Measurements from ENCODE around the gene KATNAL2.

KATNAL2 gene

GRCh38 chr18:46877329-46877987 lies 39.9 kb upstream of the KATNAL2 start:
- no peak for TF ChIP-seq ZNF8 (CRISPR knock-in tag; IDR thresholded peaks at IDR 0.05)
- no peak for TF ChIP-seq TSHZ2 (CRISPR knock-in tag; IDR thresholded peaks at IDR 0.05)
- TF ChIP-seq TCF4 (CRISPR knock-in tag; IDR thresholded peaks at IDR 0.05; ENCODE audit: borderline replicate concordance) = no peak
- TF ChIP-seq OSR1 (CRISPR knock-in tag; IDR thresholded peaks at IDR 0.05) = no peak
- no peak for TF ChIP-seq ZFP30 (CRISPR knock-in tag; IDR thresholded peaks at IDR 0.05)
- TF ChIP-seq ZC3H10 (CRISPR knock-in tag; IDR thresholded peaks at IDR 0.05) = no peak
- TF ChIP-seq ZNF565 (CRISPR knock-in tag; conservative IDR thresholded peaks at IDR 0.05; ENCODE audit: low read depth) = no peak
- TF ChIP-seq ISL1 (CRISPR knock-in tag; IDR thresholded peaks at IDR 0.05) = no peak
- TF ChIP-seq ZNF70 (CRISPR knock-in tag; IDR thresholded peaks at IDR 0.05) = no peak
- no peak for TF ChIP-seq ARNTL (CRISPR knock-in tag; IDR thresholded peaks at IDR 0.05; ENCODE audit: borderline replicate concordance, low read depth)
- no peak for TF ChIP-seq CREB5 (CRISPR knock-in tag; IDR thresholded peaks at IDR 0.05; ENCODE audit: low read depth)
- TF ChIP-seq GLIS3 (CRISPR knock-in tag; IDR thresholded peaks at IDR 0.05) = no peak
- TF ChIP-seq SNAI2 (CRISPR knock-in tag; IDR thresholded peaks at IDR 0.05) = no peak
- TF ChIP-seq BACH2 (CRISPR knock-in tag; IDR thresholded peaks at IDR 0.05; ENCODE audit: borderline replicate concordance) = no peak
- TF ChIP-seq PATZ1 (CRISPR knock-in tag; IDR thresholded peaks at IDR 0.05; ENCODE audit: borderline replicate concordance) = no peak
- no peak for TF ChIP-seq ZFP3 (CRISPR knock-in tag; IDR thresholded peaks at IDR 0.05)
- ATAC-seq = no peak

- TF ChIP-seq TSHZ2 (CRISPR knock-in tag; IDR thresholded peaks at IDR 0.05) (no peak), ZFP30 (CRISPR knock-in tag; IDR thresholded peaks at IDR 0.05) (no peak), ESRRG (CRISPR knock-in tag; IDR thresholded peaks at IDR 0.05) (no peak), ISL1 (CRISPR knock-in tag; IDR thresholded peaks at IDR 0.05) (no peak), ZNF565 (CRISPR knock-in tag; conservative IDR thresholded peaks at IDR 0.05; ENCODE audit: low read depth) (no peak), POU6F1 (CRISPR knock-in tag; IDR thresholded peaks at IDR 0.05; ENCODE audit: borderline replicate concordance, low read depth) (no peak), TCF4 (CRISPR knock-in tag; IDR thresholded peaks at IDR 0.05; ENCODE audit: borderline replicate concordance) (no peak), CSDC2 (CRISPR knock-in tag; IDR thresholded peaks at IDR 0.05) (no peak), ZFP3 (CRISPR knock-in tag; IDR thresholded peaks at IDR 0.05) (no peak), PPARA (CRISPR knock-in tag; IDR thresholded peaks at IDR 0.05; ENCODE audit: borderline replicate concordance) (no peak), CREB5 (CRISPR knock-in tag; IDR thresholded peaks at IDR 0.05; ENCODE audit: low read depth) (no peak), ARNTL (CRISPR knock-in tag; IDR thresholded peaks at IDR 0.05; ENCODE audit: borderline replicate concordance, low read depth) (no peak), SNAI2 (CRISPR knock-in tag; IDR thresholded peaks at IDR 0.05) (no peak), ZNF70 (CRISPR knock-in tag; IDR thresholded peaks at IDR 0.05) (no peak)
- no peak for ATAC-seq
These were observed 34.2 kb upstream of the KATNAL2 start for GRCh38 chr18:46883180-46883579.
